SJSA1 (cell line): ENCODE measurements around the gene NTRK1. TPM values are rescaled to one million over a fixed set of nuclear protein-coding genes. Genes with fewer than 3 reads are reported as not detected.
A peak's percentile ranks its signal among the peaks of the same experiment; 100 is the strongest.

ENCODE experiments used
- DNase-seq, 2 experiments: peaks; one replicate each; pipeline ENCODE4 v3.0.0-alpha.2; 2015 to 2020; ENCODE audit warnings: low spot score in 2 of 2, low read depth in 1 of 2
- H3K27ac ChIP-seq: fragments of 250-450 bp; sonication (Bioruptor Pico); 2 replicates; pipeline ENCODE4 v1.5.1; 2020; ENCODE audit warnings: mild to moderate bottlenecking, moderate library complexity
- H3K27me3 ChIP-seq: fragments of 250-450 bp; sonication (Bioruptor Pico); replicated peaks from 2 replicates; pipeline ENCODE4 v1.5.1; 2020; ENCODE audit warnings: mild to moderate bottlenecking, moderate library complexity
- H3K36me3 ChIP-seq: fragments of 250-450 bp; sonication (Bioruptor Pico); 2 replicates; pipeline ENCODE4 v1.5.1; 2020; ENCODE audit warnings: mild to moderate bottlenecking
- H3K4me1 ChIP-seq: fragments of 250-450 bp; sonication (Bioruptor Pico); replicated peaks from 2 replicates; pipeline ENCODE4 v1.6.1; 2021; ENCODE audit warnings: mild to moderate bottlenecking
- H3K4me3 ChIP-seq: fragments of 250-450 bp; sonication (Bioruptor Pico); 2 replicates; pipeline ENCODE4 v1.5.1; 2020; ENCODE audit warnings: mild to moderate bottlenecking
- H3K9me3 ChIP-seq: fragments of 250-450 bp; sonication (Bioruptor Pico); replicated peaks from 2 replicates; pipeline ENCODE4 v1.5.1; 2020; ENCODE audit warnings: mild to moderate bottlenecking
- total RNA-seq: library from RNA; depleted of rRNA; stranded (reverse); fragments of >200 nt; shearing (Covaris generic); gene quantifications from 2 replicates; pipeline ENCODE4 v1.2.3, GENCODE V29; 2014

The NTRK1 gene
- total RNA-seq, 1 experiment from 2014 or later = not detected

DNA sequence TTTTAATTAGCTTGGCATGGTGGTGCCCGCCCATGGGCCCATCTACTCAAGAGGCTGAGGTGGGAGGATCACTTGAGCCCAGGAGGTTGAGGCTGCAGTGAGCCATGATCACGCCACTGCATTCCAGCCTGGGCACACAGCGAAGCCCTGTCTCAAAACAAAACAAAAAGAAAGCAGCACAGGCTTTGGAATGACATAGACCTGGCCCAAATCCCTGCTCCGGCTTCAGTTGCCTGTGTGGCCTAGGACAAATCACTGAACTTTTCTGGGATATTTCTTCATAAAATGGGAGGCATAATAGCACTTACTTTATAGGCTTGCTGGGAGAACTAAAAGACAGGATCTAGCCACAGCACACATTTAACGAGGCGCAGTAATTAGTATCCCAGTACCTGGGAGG lies 35.3 kb downstream of the NTRK1 start:
- DNase-seq = no peak
- Histone ChIP-seq H3K4me3 (no peak overlapping the region), H3K27me3 (peaks cover 4% of the 10 kb centered on the region; the same call in 1 of the 2 replicates), H3K4me1 (peaks cover 52% of the 10 kb centered on the region), H3K9me3 (no peaks in the 10 kb centered on the region), H3K36me3 (no peaks in the 10 kb centered on the region), H3K27ac (peak overlapping the region; percentile 98)

DNA sequence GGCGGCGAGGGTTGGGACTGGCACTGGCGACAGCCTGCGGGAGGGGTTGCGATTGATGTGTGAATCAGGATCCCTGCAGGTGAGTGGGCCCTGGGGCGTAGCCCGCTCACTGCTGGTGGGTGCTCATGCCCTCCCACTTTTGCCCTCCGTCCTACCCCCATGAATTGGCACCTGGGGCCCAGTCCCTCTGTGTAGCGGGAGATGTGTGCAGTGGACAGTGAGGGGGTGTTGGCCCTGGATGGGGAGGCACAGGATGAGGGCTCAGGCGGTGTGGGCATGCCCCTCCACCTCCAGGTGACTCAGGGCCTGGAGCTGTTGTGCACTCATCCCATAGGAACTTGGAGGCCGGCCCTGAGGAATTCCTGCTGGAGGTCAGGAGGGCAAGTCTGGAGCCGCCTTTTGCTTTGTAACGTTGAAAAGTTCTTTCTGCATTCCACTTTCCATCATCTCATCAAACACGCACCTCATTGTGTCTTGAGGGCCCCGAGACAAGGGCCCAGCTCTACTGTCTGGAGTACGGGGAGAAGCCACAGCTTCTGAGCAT lies 35.9 kb downstream of the NTRK1 start:
- peaks cover 4% of the 10 kb centered on the region; the same call in 1 of the 2 replicates for H3K27me3 ChIP-seq
- peak; percentile 92 to 97 for DNase-seq
- H3K9me3 ChIP-seq = no peaks in the 10 kb centered on the region
- peaks cover 52% of the 10 kb centered on the region for H3K4me1 ChIP-seq
- H3K4me3 ChIP-seq = no peak overlapping the region
- H3K27ac ChIP-seq = peak overlapping the region; percentile 98
- no peaks in the 10 kb centered on the region for H3K36me3 ChIP-seq

DNA sequence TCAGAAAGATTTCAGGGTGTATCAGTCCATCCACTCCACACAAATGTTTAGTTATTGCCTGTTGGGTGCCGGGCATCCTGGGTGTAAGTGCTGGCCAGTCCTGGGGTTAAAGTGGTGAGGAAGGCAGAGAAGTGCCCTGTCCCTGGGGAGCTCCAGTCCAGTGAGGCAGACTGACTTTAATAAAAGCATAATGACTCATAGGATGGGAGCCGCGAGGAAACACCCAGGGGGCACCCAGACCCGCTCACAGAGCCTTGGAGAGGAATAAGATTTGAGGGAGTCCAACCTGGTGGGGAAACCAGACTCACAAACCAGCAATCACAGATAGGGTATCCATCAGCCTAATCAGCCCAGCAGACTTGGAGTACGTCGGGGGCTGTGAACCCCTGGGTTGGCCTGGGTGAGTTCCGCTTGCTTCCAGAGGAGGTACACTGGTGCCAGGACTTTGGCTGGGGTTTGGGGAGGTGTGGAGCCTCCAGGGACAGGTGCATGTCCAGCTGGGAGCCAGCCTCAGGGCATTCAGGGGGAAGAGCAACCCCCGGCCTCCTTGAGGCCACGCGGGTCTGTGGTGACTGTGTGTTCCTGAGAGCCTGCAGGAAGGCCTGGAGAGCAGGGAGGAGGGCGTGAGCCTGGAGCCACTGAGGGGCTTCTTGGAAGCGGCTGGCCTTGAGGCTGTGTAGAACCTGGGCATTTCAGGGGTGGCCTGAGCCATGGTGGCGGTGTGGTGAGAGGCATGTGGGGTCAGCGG lies 36.6 kb downstream of the NTRK1 start:
- H3K4me3 ChIP-seq = no peak overlapping the region

DNA sequence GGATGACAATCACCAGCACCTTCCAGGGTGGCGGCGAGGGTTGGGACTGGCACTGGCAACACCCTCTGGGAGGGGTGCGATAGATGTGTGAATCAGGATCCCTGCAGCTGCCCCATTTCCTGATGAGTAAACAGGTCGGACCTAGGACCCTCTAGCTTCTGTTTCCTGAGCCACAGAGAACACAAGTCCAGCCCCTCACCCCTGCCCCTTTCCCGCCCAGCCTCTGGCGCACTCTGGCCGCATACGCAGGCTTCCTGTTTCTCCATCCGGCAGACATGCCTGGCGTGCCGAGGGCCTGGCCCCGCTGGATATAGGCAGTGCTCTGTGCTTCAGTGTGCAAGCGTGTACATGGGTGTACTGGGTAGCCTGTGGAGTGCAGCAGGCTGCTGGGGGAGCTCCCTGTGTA lies 37.5 kb downstream of the NTRK1 start:
- Histone ChIP-seq H3K9me3 (no peaks in the 10 kb centered on the region), H3K4me3 (peak overlapping the region; percentile 9; the same call in 1 of the 2 replicates), H3K27me3 (no peaks in the 10 kb centered on the region), H3K36me3 (no peaks in the 10 kb centered on the region), H3K4me1 (peaks cover 48% of the 10 kb centered on the region), H3K27ac (peak overlapping the region; percentile 98)
- no peak for DNase-seq

More for the DNA sequence above, 36.6 kb downstream of the NTRK1 start:
- DNase-seq = peak; percentile 85 to 86
- H3K9me3 ChIP-seq = no peaks in the 10 kb centered on the region
- peaks cover 48% of the 10 kb centered on the region for H3K4me1 ChIP-seq
- H3K27me3 ChIP-seq = no peaks in the 10 kb centered on the region
- peak overlapping the region; percentile 98 for H3K27ac ChIP-seq
- no peaks in the 10 kb centered on the region for H3K36me3 ChIP-seq

DNA sequence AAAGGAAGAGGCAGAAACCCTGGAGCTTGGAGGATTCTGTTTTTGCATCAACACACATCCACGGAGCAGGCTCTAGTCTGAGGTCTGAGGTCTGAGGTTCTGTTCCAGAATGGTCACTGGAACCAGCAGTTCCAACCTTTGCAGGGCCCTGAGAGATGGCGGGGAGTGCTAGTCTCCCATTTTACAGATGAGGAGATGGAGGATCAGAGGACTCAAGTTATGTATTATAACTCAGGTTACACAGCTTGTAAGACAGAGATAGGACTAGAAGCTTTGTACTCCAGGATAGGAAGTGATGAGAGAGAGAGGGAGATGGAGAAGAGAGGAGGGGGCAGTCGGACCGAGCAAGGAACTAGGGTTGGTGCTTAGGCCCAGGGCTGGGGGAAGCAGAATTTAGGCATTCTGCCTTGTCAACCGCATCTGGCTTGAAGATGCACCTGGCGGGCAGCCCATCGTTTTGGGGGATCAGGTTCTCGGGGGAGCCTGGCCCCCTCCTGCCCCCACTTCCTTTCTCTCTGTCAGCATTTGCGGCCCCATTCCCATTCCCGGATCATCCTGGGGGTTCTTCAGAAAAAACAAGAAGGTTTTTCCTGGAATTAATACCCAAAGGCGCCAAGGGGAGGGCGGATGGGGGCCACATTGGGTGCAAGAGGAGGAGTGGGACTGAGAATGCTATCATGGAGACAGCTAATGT lies 38.5 kb downstream of the NTRK1 start:
- H3K27me3 ChIP-seq = no peaks in the 10 kb centered on the region
- no peaks in the 10 kb centered on the region for H3K36me3 ChIP-seq
- H3K4me3 ChIP-seq = no peak overlapping the region
- H3K4me1 ChIP-seq = peaks cover 48% of the 10 kb centered on the region
- peak overlapping the region; percentile 98 for H3K27ac ChIP-seq
- no peaks in the 10 kb centered on the region for H3K9me3 ChIP-seq
- no peak for DNase-seq

DNA sequence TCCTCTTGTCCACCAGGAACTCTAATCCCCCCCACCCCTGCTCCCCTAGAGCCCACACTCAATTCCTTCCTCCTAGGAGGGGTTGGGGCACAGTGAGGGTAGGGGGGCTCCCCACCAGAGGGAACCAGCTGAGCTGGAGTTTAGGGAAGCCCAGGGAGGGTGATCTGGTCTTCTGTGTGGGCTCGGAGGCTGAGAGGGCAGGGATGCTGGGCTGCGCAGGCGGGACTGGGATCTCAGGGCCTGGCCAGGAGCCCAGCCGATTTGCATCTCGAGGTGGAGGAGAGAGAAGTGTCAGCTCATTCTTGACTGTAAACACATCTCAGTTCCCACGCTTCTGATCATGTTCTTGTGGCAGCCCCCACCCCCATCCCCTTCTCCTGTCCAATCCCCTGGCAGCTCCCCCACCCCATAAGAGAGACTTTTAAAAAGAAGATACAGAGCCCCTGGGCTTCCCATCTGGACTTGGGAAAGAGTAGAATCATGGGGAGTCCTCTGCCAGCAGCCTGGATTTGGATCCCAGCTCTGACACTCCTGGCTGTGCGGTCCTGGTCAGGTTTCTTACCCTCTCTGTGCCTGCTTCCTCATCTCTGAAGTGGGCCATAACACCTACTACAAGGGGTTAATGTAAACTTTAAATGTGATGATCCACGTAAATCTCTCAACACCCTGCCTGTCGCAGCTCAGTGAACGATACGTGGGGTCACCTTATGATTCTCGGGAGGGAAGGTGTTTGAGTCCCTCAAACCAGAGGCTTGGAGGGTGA lies 39.5 kb downstream of the NTRK1 start:
- H3K27ac ChIP-seq = no peak overlapping the region
- H3K9me3 ChIP-seq = no peaks in the 10 kb centered on the region
- H3K4me3 ChIP-seq = no peak overlapping the region
- no peaks in the 10 kb centered on the region for H3K36me3 ChIP-seq
- peaks cover 41% of the 10 kb centered on the region for H3K4me1 ChIP-seq
- H3K27me3 ChIP-seq = no peaks in the 10 kb centered on the region
- DNase-seq = no peak

DNA sequence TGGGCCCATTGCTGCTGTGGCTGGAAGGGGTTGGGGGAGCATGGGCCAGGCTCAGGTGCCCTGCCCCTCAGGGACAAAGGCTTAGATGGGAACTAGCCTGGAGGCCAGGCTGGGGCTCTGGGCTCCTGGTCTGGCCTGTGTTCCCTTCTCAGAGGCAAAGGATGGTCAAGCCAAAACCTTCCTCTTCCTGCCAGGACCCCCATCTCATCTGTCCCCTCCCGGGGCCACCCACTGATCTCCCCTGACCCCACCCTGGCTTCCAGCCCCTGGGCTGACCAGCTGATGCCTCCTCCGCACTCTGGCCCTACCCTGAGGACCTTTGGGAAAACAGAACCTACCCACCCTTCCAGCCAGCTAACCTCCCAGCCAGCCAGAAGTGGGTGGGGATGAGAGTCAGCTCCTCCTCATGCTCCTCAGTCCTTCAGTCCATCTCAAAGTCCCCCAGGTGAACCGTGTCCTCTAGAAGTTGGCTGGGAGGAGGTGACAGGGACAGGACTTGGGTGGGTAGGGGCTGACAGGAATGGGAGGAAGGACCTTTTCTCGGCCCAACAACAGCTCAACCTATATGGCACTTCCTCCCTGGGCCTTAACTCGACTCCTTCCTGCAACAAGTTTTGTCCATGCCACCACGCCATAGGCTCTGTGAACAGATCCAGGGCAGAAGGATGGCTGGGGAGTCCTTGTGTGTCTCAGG lies 40.4 kb downstream of the NTRK1 start:
- Histone ChIP-seq H3K4me1 (peaks cover 32% of the 10 kb centered on the region), H3K27ac (no peak overlapping the region), H3K4me3 (no peak overlapping the region), H3K27me3 (no peaks in the 10 kb centered on the region), H3K9me3 (no peaks in the 10 kb centered on the region), H3K36me3 (no peaks in the 10 kb centered on the region)
- DNase-seq = no peak

DNA sequence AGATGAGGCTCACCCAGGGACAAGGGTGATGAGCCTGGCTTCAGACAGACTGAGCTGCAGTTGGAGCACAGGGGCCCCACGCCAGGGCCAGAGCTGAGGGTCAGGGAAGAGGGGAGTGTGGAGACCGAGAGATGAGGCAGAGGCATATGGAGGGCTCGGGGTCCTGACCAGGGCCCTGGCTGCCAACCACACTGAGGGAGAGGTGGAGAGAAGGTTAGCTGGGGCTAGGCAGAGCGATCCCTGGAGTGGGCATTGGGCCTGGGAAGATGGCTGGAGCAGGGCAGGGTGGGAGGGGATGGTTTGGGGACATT lies 40.9 kb downstream of the NTRK1 start:
- Histone ChIP-seq H3K4me1 (peaks cover 27% of the 10 kb centered on the region), H3K27ac (no peak overlapping the region), H3K36me3 (no peaks in the 10 kb centered on the region), H3K9me3 (no peaks in the 10 kb centered on the region), H3K27me3 (no peaks in the 10 kb centered on the region), H3K4me3 (no peak overlapping the region)
- DNase-seq = no peak

DNA sequence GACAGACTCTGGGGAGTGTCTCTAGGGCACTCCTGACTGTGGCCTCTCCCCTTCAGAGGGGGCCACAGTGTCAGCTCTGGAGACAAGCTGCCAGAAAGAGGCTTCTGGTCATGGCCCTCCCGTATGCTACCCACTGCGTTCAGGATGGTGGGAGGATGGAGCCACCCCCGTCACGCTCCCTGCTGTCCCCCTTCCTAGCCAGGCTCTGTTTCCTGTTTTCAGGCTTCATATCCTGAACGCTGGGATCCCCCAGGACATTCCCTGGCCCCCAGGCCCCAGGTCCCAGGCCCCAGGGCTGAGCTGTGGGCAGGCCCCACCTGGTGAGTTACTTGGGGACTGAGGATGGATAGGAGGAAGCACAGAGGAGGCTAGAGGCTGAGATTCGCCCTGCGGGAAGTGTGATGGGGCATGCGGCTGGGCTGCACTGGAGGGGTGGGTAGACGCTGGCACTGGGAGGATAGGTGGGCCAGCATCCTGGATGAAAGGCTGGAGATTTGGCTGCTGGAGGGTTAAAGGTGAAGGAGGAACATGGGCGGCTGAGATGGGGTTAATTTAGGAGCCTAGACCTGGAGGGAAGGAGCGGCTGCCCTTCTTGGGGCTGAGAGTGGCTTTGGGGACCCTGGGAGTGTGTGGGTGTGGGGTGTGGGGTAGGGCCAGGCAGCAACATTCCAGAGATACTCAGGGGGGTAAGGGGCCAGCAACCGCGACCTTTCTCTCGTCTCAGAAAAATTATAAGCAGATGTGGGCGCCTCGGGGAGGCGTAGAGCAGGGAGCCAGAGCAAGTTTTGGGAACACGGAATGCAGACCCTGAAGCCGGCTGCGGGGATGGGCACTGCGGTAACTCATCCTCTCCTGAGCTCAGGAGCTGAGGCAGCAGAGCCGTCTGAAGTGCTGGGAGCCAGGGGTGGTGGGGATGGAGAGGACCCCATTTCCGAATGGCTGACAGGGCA lies 41.6 kb downstream of the NTRK1 start:
- no peaks in the 10 kb centered on the region for H3K27me3 ChIP-seq
- H3K4me1 ChIP-seq = peaks cover 26% of the 10 kb centered on the region
- DNase-seq = no peak
- no peaks in the 10 kb centered on the region for H3K36me3 ChIP-seq
- H3K9me3 ChIP-seq = no peaks in the 10 kb centered on the region
- H3K4me3 ChIP-seq = no peak overlapping the region
- no peak overlapping the region for H3K27ac ChIP-seq

DNA sequence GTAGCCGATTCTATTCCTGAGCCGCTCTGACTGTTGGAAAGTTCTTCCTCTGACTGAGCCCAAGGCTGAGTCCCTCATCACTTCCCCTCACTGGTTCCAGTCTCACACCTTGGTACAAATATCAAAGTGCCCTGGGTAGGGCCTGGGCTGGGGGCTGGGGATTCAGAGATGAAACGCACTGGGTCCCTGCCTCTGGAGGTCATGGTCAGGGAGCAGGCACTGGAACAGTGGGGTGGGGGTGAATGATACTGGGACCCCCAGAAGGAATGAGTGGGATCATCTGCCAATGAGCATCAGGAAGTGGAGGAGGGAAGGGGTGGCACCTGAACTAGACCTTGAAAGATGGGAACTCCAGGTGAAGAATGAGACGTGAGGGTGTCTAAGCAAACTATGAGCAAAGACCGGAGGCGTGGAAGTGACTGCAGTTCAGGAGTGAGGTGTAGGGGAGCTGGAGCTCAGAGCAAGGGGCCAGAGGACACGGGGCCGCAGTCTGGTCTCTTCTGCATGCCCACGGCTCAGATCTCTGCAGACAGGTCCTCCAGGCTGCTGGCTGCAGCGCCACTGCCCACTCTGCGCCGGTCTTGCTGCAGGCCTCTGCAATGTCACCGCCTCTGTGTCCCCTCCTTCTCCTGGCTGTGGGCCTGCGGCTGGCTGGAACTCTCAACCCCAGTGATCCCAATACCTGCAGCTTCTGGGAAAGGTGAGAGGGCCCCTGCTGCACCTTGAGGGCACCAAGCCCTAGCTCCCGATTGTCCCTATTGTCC lies 42.8 kb downstream of the NTRK1 start:
- Histone ChIP-seq H3K27me3 (no peaks in the 10 kb centered on the region), H3K36me3 (no peaks in the 10 kb centered on the region), H3K27ac (no peak overlapping the region), H3K4me3 (no peak overlapping the region), H3K4me1 (peaks cover 19% of the 10 kb centered on the region), H3K9me3 (no peaks in the 10 kb centered on the region)
- DNase-seq = no peak

DNA sequence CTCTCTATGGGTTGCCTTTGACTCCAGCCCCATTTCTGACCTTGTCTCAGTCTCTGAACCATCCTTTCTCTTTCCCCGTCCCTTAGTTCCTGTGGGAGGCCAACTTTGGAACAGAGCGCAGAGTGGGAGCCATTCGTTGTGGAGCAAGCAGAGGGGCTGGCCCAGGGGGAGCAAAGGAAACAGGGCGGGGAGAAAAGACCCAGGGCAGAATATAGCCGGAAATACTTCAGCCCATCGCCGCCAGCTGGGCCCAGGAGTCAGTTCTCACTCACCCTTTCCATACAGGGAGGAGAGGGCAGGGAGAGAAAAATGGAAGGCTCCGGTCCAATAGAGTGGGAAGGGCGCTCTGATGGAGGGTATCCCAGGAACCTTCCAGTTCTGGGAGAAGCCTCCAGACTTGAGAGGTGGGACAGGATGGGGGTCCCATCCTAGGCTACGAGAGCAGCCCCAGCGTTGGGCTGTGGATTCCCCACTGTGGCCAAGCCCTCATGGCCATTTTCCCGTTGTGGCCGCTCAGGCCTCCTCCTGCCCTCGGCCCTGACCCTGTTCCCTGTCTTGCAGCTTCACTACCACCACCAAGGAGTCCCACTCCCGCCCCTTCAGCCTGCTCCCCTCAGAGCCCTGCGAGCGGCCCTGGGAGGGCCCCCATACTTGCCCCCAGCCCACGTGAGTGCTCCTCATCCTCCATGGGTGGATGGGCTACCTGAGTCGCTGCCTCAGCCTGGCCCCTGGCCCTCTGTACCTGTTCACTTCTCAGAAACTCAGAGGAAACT lies 43.7 kb downstream of the NTRK1 start:
- DNase-seq = no peak
- no peaks in the 10 kb centered on the region for H3K36me3 ChIP-seq
- H3K27ac ChIP-seq = no peak overlapping the region
- peaks cover 12% of the 10 kb centered on the region for H3K4me1 ChIP-seq
- H3K4me3 ChIP-seq = no peak overlapping the region
- H3K9me3 ChIP-seq = no peaks in the 10 kb centered on the region
- H3K27me3 ChIP-seq = no peaks in the 10 kb centered on the region
